Progenitor cell of endocrine pancreas (in vitro differentiated cells): ENCODE measurements around the gene CSRNP3. TPM values are rescaled to one million over a fixed set of nuclear protein-coding genes. Genes with fewer than 3 reads are reported as not detected.
A peak's percentile ranks its signal among the peaks of the same experiment; 100 is the strongest.

ENCODE experiments used
- DNase-seq: peaks from one replicate; pipeline ENCODE4 v3.0.0; 2021; ENCODE audit warnings: low spot score; ENCODE audit not compliant: unreplicated experiment
- H3K27ac Mint-ChIP-seq: 2 replicates; pipeline ENCODE4 v1.8.0; 2021; ENCODE audit warnings: mild to moderate bottlenecking, moderate library complexity, mixed read lengths
- H3K27me3 Mint-ChIP-seq: 2 replicates; pipeline ENCODE4 v1.8.0; 2021; ENCODE audit warnings: mixed read lengths
- H3K36me3 Mint-ChIP-seq: 2 replicates; pipeline ENCODE4 v1.8.0; 2022; ENCODE audit warnings: mixed read lengths; ENCODE audit not compliant: insufficient read depth
- H3K4me1 Mint-ChIP-seq: 2 replicates; pipeline ENCODE4 v1.8.0; 2021; ENCODE audit warnings: low read depth, mixed read lengths
- H3K4me3 Mint-ChIP-seq: 2 replicates; pipeline ENCODE4 v1.8.0; 2021; ENCODE audit warnings: low read depth, mild to moderate bottlenecking, moderate library complexity, mixed read lengths
- H3K9me3 Mint-ChIP-seq: 2 replicates; pipeline ENCODE4 v1.8.0; 2021; ENCODE audit warnings: low read depth, mixed read lengths
- CTCF ChIP-seq: fragments of 200-600 bp; sonication (generic); IDR thresholded peaks from one replicate; pipeline ENCODE4 v1.5.0; 2021; ENCODE audit warnings: antibody characterized with exemption, mild to moderate bottlenecking; ENCODE audit not compliant: unreplicated experiment
- total RNA-seq: library from RNA; stranded (reverse); gene quantifications from 2 replicates; pipeline ENCODE4 v1.2.1, GENCODE V29; 2021

CSRNP3 gene
- total RNA-seq, 1 donor from 2014 or later = 10.7 TPM

DNA sequence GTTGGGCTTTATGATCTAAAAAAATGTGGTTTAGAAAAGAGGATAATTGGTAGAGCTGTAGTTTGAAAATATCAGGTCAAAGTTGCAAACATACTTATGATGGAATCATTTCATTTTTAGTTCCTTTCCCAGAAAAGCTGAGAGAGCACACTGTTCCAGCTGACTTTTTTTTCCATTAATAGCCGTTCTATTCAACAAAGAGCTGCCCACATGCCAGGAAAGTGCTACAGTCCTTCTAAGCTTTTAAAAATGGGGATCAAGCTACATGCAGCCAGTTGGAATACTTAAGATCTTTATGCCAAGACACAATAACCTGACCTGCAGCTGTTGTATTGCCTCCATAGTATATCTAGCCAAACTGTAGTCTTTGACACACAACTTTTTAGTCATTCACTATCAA lies 213.0 kb downstream of the CSRNP3 start:
- Mint-ChIP-seq H3K4me1 (peaks cover 5% of the 10 kb centered on the region), H3K27me3 (no peaks in the 10 kb centered on the region), H3K9me3 (no peaks in the 10 kb centered on the region), H3K36me3 (peaks cover 10% of the 10 kb centered on the region), H3K27ac (no peak overlapping the region), H3K4me3 (no peak overlapping the region)
- TF ChIP-seq CTCF = no peak
- DNase-seq = no peak

DNA sequence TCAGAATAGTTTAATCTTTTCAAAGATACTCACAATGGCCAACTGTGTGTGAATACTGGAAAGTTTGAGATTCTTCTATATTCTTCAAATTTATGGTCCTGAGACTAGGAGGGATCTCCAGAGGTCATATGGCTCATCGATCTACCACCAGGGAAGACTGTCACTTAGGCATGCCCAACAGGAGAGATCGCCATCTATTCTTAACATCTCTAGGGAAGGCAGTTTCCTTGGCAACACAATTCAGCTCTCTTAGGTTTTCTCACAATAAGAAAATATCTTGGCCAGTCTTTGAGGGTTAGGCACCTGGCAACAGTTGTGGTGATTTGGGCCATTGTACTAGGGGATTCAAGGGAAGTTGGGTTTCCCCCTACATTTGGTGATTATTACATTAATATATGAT lies 217.3 kb downstream of the CSRNP3 start:
- H3K4me3 Mint-ChIP-seq = no peak overlapping the region
- no peaks in the 10 kb centered on the region for H3K36me3 Mint-ChIP-seq
- peak overlapping the region; percentile 64 for H3K27ac Mint-ChIP-seq
- DNase-seq = no peak
- H3K4me1 Mint-ChIP-seq = peaks cover 8% of the 10 kb centered on the region
- H3K27me3 Mint-ChIP-seq = no peaks in the 10 kb centered on the region
- TF ChIP-seq CTCF = no peak
- H3K9me3 Mint-ChIP-seq = no peaks in the 10 kb centered on the region

GRCh38 chr2:165687426-165688002 lies 218.0 kb downstream of the CSRNP3 start:
- Mint-ChIP-seq H3K9me3 (no peaks in the 10 kb centered on the region), H3K36me3 (no peaks in the 10 kb centered on the region), H3K4me1 (peaks cover 8% of the 10 kb centered on the region), H3K4me3 (no peak overlapping the region), H3K27ac (peak overlapping the region; percentile 64), H3K27me3 (no peaks in the 10 kb centered on the region)
- DNase-seq = no peak
- TF ChIP-seq CTCF = no peak

- no peaks in the 10 kb centered on the region for H3K9me3 Mint-ChIP-seq
- TF ChIP-seq CTCF = no peak
- no peak overlapping the region for H3K27ac Mint-ChIP-seq
- H3K27me3 Mint-ChIP-seq = no peaks in the 10 kb centered on the region
- no peak overlapping the region for H3K4me3 Mint-ChIP-seq
- H3K4me1 Mint-ChIP-seq = peaks cover 8% of the 10 kb centered on the region
- no peak for DNase-seq
- H3K36me3 Mint-ChIP-seq = no peaks in the 10 kb centered on the region
These were observed 222.1 kb downstream of the CSRNP3 start for GRCh38 chr2:165691615-165692014.

DNA sequence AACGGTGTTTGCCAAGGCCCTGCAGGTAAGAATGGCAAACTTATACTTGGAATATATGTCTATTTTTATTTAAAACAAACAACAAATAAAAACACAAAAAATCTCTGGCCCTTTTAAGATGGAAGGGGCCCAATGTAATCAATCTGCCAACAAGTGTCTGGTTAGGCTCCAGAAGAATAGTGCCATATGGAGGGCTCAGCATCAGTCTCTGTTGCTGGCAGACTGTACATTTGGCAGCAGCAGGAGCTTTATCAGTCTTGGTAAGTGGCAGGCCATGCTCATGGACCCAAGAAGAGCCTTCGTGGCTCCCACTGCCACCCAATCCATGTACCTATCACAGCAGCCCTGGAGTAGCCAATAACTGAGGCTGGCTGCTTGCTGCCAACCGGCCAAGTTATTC lies 223.4 kb downstream of the CSRNP3 start:
- no peaks in the 10 kb centered on the region for H3K9me3 Mint-ChIP-seq
- H3K36me3 Mint-ChIP-seq = no peaks in the 10 kb centered on the region
- H3K4me1 Mint-ChIP-seq = no peaks in the 10 kb centered on the region
- no peak for TF ChIP-seq CTCF
- no peak overlapping the region for H3K4me3 Mint-ChIP-seq
- DNase-seq = no peak
- no peak overlapping the region for H3K27ac Mint-ChIP-seq
- no peaks in the 10 kb centered on the region for H3K27me3 Mint-ChIP-seq
